ENCODE measurements around the gene ATP11C.

ATP11C gene

GRCh38 chrX:139898334-139898733 lies 34.5 kb downstream of the ATP11C start:
- Histone ChIP-seq H3K4me1 (ENCODE audit: control insufficient read depth in 1 of 2, insufficient read depth in 2 of 2, low read length in 2 of 2) (no peaks in the 10 kb centered on the region), H3K27ac (ENCODE audit: low read depth, low read length) (no peak overlapping the region), H3K9ac (ENCODE audit: low read depth in 1 of 2, low read length in 2 of 2) (no peak overlapping the region), H3K4me3 (ENCODE audit: low read depth in 1 of 2, low read length in 2 of 2) (no peak overlapping the region), H3K36me3 (ENCODE audit: control insufficient read depth in 1 of 2, insufficient read depth in 2 of 2, low read length in 2 of 2) (no peaks in the 10 kb centered on the region), H3K27me3 (ENCODE audit: control insufficient read depth in 1 of 2, insufficient read depth in 2 of 2, low read length in 2 of 2) (no peaks in the 10 kb centered on the region), H3K9me3 (ENCODE audit: control insufficient read depth in 1 of 2, low read length in 2 of 2) (no peaks in the 10 kb centered on the region)

- H3K4me1 ChIP-seq (ENCODE audit: control insufficient read depth in 1 of 2, insufficient read depth in 2 of 2, low read length in 2 of 2), result no peaks in the 10 kb centered on the region
- H3K9ac ChIP-seq (ENCODE audit: low read depth in 1 of 2, low read length in 2 of 2), result no peak overlapping the region
- no peak overlapping the region for H3K4me3 ChIP-seq (ENCODE audit: low read depth in 1 of 2, low read length in 2 of 2)
These were observed 40.3 kb downstream of the ATP11C start for GRCh38 chrX:139892512-139892911.

GRCh38 chrX:139890991-139891700 lies 41.7 kb downstream of the ATP11C start:
- no peaks in the 10 kb centered on the region for H3K9me3 ChIP-seq (ENCODE audit: control insufficient read depth in 1 of 2, low read length in 2 of 2)
- no peak overlapping the region for H3K4me3 ChIP-seq (ENCODE audit: low read depth in 1 of 2, low read length in 2 of 2)
- H3K4me1 ChIP-seq (ENCODE audit: control insufficient read depth in 1 of 2, insufficient read depth in 2 of 2, low read length in 2 of 2), result no peaks in the 10 kb centered on the region
- H3K9ac ChIP-seq (ENCODE audit: low read depth in 1 of 2, low read length in 2 of 2), result no peak overlapping the region
- H3K36me3 ChIP-seq (ENCODE audit: control insufficient read depth in 1 of 2, insufficient read depth in 2 of 2, low read length in 2 of 2), result no peaks in the 10 kb centered on the region
- no peak overlapping the region for H3K27ac ChIP-seq (ENCODE audit: low read depth, low read length)
- no peaks in the 10 kb centered on the region for H3K27me3 ChIP-seq (ENCODE audit: control insufficient read depth in 1 of 2, insufficient read depth in 2 of 2, low read length in 2 of 2)

More at GRCh38 chrX:139892512-139892911, 40.3 kb downstream of the ATP11C start:
- no peaks in the 10 kb centered on the region for H3K27me3 ChIP-seq (ENCODE audit: control insufficient read depth in 1 of 2, insufficient read depth in 2 of 2, low read length in 2 of 2)
- H3K27ac ChIP-seq (ENCODE audit: low read depth, low read length), result no peak overlapping the region
- H3K36me3 ChIP-seq (ENCODE audit: control insufficient read depth in 1 of 2, insufficient read depth in 2 of 2, low read length in 2 of 2), result no peaks in the 10 kb centered on the region
- H3K9me3 ChIP-seq (ENCODE audit: control insufficient read depth in 1 of 2, low read length in 2 of 2), result no peaks in the 10 kb centered on the region

GRCh38 chrX:139889760-139890159 lies 43.1 kb downstream of the ATP11C start:
- H3K9ac ChIP-seq (ENCODE audit: low read depth in 1 of 2, low read length in 2 of 2), result no peak overlapping the region
- H3K27me3 ChIP-seq (ENCODE audit: control insufficient read depth in 1 of 2, insufficient read depth in 2 of 2, low read length in 2 of 2), result no peaks in the 10 kb centered on the region
- no peak overlapping the region for H3K4me3 ChIP-seq (ENCODE audit: low read depth in 1 of 2, low read length in 2 of 2)
- H3K27ac ChIP-seq (ENCODE audit: low read depth, low read length), result no peak overlapping the region
- H3K4me1 ChIP-seq (ENCODE audit: control insufficient read depth in 1 of 2, insufficient read depth in 2 of 2, low read length in 2 of 2), result no peaks in the 10 kb centered on the region
- H3K36me3 ChIP-seq (ENCODE audit: control insufficient read depth in 1 of 2, insufficient read depth in 2 of 2, low read length in 2 of 2), result no peaks in the 10 kb centered on the region
- H3K9me3 ChIP-seq (ENCODE audit: control insufficient read depth in 1 of 2, low read length in 2 of 2), result no peaks in the 10 kb centered on the region

- H3K27me3 ChIP-seq (ENCODE audit: control insufficient read depth in 1 of 2, insufficient read depth in 2 of 2, low read length in 2 of 2), result no peaks in the 10 kb centered on the region
- no peaks in the 10 kb centered on the region for H3K4me1 ChIP-seq (ENCODE audit: control insufficient read depth in 1 of 2, insufficient read depth in 2 of 2, low read length in 2 of 2)
- H3K9me3 ChIP-seq (ENCODE audit: control insufficient read depth in 1 of 2, low read length in 2 of 2), result no peaks in the 10 kb centered on the region
- no peaks in the 10 kb centered on the region for H3K36me3 ChIP-seq (ENCODE audit: control insufficient read depth in 1 of 2, insufficient read depth in 2 of 2, low read length in 2 of 2)
- no peak overlapping the region for H3K27ac ChIP-seq (ENCODE audit: low read depth, low read length)
- no peak overlapping the region for H3K4me3 ChIP-seq (ENCODE audit: low read depth in 1 of 2, low read length in 2 of 2)
- H3K9ac ChIP-seq (ENCODE audit: low read depth in 1 of 2, low read length in 2 of 2), result no peak overlapping the region
These were observed 48.9 kb downstream of the ATP11C start for GRCh38 chrX:139883984-139884383.

- Histone ChIP-seq H3K9ac (ENCODE audit: low read depth in 1 of 2, low read length in 2 of 2) (no peak overlapping the region), H3K27ac (ENCODE audit: low read depth, low read length) (no peak overlapping the region), H3K9me3 (ENCODE audit: control insufficient read depth in 1 of 2, low read length in 2 of 2) (no peaks in the 10 kb centered on the region), H3K4me1 (ENCODE audit: control insufficient read depth in 1 of 2, insufficient read depth in 2 of 2, low read length in 2 of 2) (no peaks in the 10 kb centered on the region), H3K4me3 (ENCODE audit: low read depth in 1 of 2, low read length in 2 of 2) (no peak overlapping the region), H3K36me3 (ENCODE audit: control insufficient read depth in 1 of 2, insufficient read depth in 2 of 2, low read length in 2 of 2) (no peaks in the 10 kb centered on the region), H3K27me3 (ENCODE audit: control insufficient read depth in 1 of 2, insufficient read depth in 2 of 2, low read length in 2 of 2) (no peaks in the 10 kb centered on the region)
These were observed 50.6 kb downstream of the ATP11C start for GRCh38 chrX:139882299-139882698.

GRCh38 chrX:139881572-139881971 lies 51.3 kb downstream of the ATP11C start:
- no peaks in the 10 kb centered on the region for H3K36me3 ChIP-seq (ENCODE audit: control insufficient read depth in 1 of 2, insufficient read depth in 2 of 2, low read length in 2 of 2)
- H3K27me3 ChIP-seq (ENCODE audit: control insufficient read depth in 1 of 2, insufficient read depth in 2 of 2, low read length in 2 of 2), result no peaks in the 10 kb centered on the region
- no peak overlapping the region for H3K4me3 ChIP-seq (ENCODE audit: low read depth in 1 of 2, low read length in 2 of 2)
- no peak overlapping the region for H3K27ac ChIP-seq (ENCODE audit: low read depth, low read length)
- no peak overlapping the region for H3K9ac ChIP-seq (ENCODE audit: low read depth in 1 of 2, low read length in 2 of 2)
- no peaks in the 10 kb centered on the region for H3K4me1 ChIP-seq (ENCODE audit: control insufficient read depth in 1 of 2, insufficient read depth in 2 of 2, low read length in 2 of 2)
- H3K9me3 ChIP-seq (ENCODE audit: control insufficient read depth in 1 of 2, low read length in 2 of 2), result no peaks in the 10 kb centered on the region

GRCh38 chrX:139881130-139881529 lies 51.7 kb downstream of the ATP11C start:
- Histone ChIP-seq H3K9me3 (ENCODE audit: control insufficient read depth in 1 of 2, low read length in 2 of 2) (no peaks in the 10 kb centered on the region), H3K9ac (ENCODE audit: low read depth in 1 of 2, low read length in 2 of 2) (no peak overlapping the region), H3K4me1 (ENCODE audit: control insufficient read depth in 1 of 2, insufficient read depth in 2 of 2, low read length in 2 of 2) (no peaks in the 10 kb centered on the region), H3K36me3 (ENCODE audit: control insufficient read depth in 1 of 2, insufficient read depth in 2 of 2, low read length in 2 of 2) (no peaks in the 10 kb centered on the region), H3K27ac (ENCODE audit: low read depth, low read length) (peak overlapping the region; percentile 20), H3K4me3 (ENCODE audit: low read depth in 1 of 2, low read length in 2 of 2) (no peak overlapping the region), H3K27me3 (ENCODE audit: control insufficient read depth in 1 of 2, insufficient read depth in 2 of 2, low read length in 2 of 2) (no peaks in the 10 kb centered on the region)

GRCh38 chrX:139877710-139878414 lies 55.0 kb downstream of the ATP11C start:
- Histone ChIP-seq H3K27ac (ENCODE audit: low read depth, low read length) (no peak overlapping the region), H3K9ac (ENCODE audit: low read depth in 1 of 2, low read length in 2 of 2) (no peak overlapping the region), H3K9me3 (ENCODE audit: control insufficient read depth in 1 of 2, low read length in 2 of 2) (no peaks in the 10 kb centered on the region), H3K27me3 (ENCODE audit: control insufficient read depth in 1 of 2, insufficient read depth in 2 of 2, low read length in 2 of 2) (no peaks in the 10 kb centered on the region), H3K4me1 (ENCODE audit: control insufficient read depth in 1 of 2, insufficient read depth in 2 of 2, low read length in 2 of 2) (no peaks in the 10 kb centered on the region), H3K4me3 (ENCODE audit: low read depth in 1 of 2, low read length in 2 of 2) (no peak overlapping the region), H3K36me3 (ENCODE audit: control insufficient read depth in 1 of 2, insufficient read depth in 2 of 2, low read length in 2 of 2) (no peaks in the 10 kb centered on the region)

- H3K27ac ChIP-seq (ENCODE audit: low read depth, low read length), result no peak overlapping the region
- H3K27me3 ChIP-seq (ENCODE audit: control insufficient read depth in 1 of 2, insufficient read depth in 2 of 2, low read length in 2 of 2), result no peaks in the 10 kb centered on the region
- H3K9me3 ChIP-seq (ENCODE audit: control insufficient read depth in 1 of 2, low read length in 2 of 2), result no peaks in the 10 kb centered on the region
These were observed 57.0 kb downstream of the ATP11C start for GRCh38 chrX:139875841-139876240.

More at GRCh38 chrX:139875841-139876240, 57.0 kb downstream of the ATP11C start:
- no peak overlapping the region for H3K9ac ChIP-seq (ENCODE audit: low read depth in 1 of 2, low read length in 2 of 2)
- no peaks in the 10 kb centered on the region for H3K4me1 ChIP-seq (ENCODE audit: control insufficient read depth in 1 of 2, insufficient read depth in 2 of 2, low read length in 2 of 2)
- no peak overlapping the region for H3K4me3 ChIP-seq (ENCODE audit: low read depth in 1 of 2, low read length in 2 of 2)
- no peaks in the 10 kb centered on the region for H3K36me3 ChIP-seq (ENCODE audit: control insufficient read depth in 1 of 2, insufficient read depth in 2 of 2, low read length in 2 of 2)

Data from duodenal mucosa (tissue), 2 donors.